Neural cell (in vitro differentiated cells): ENCODE measurements around the gene RPIA. TPM values are rescaled to one million over a fixed set of nuclear protein-coding genes. Genes with fewer than 3 reads are reported as not detected.

Experiments
- H2AFZ ChIP-seq: fragments of 200-600, 300-800 bp; sonication (generic), shearing (Covaris generic); 2 replicates; pipeline ENCODE4 v1.6.0; 2014; ENCODE audit warnings: low read depth, mild to moderate bottlenecking, antibody characterized with exemption, low read length, moderate library complexity
- H3F3A ChIP-seq: fragments of 200-600 bp; shearing (Covaris generic); 2 replicates; pipeline ENCODE4 v1.6.1; 2016; ENCODE audit warnings: mild to moderate bottlenecking, moderate library complexity, mixed read lengths, antibody characterized with exemption, low read length; ENCODE audit not compliant: insufficient read depth, poor library complexity, severe bottlenecking
- H3K27ac ChIP-seq: fragments of 200-600, 300-800 bp; sonication (generic), shearing (Covaris generic); 2 replicates; pipeline ENCODE4 v1.5.1; 2014; ENCODE audit warnings: mild to moderate bottlenecking, low read length, moderate library complexity
- H3K27me3 ChIP-seq: fragments of 300-800, 200-600 bp; sonication (generic), shearing (Covaris generic); 2 replicates; pipeline ENCODE4 v1.6.0; 2014; ENCODE audit warnings: mild to moderate bottlenecking, low read depth, low read length, moderate library complexity; ENCODE audit not compliant: insufficient read depth
- H3K36me3 ChIP-seq: fragments of 300-800, 200-600 bp; sonication (generic), shearing (Covaris generic); 2 replicates; pipeline ENCODE4 v1.5.1; 2014; ENCODE audit warnings: mild to moderate bottlenecking, antibody characterized with exemption, low read length, moderate library complexity; ENCODE audit not compliant: insufficient read depth
- H3K4me2 ChIP-seq: fragments of 300-800, 200-600 bp; sonication (generic), shearing (Covaris generic); 2 replicates; pipeline ENCODE4 v1.6.0; 2014; ENCODE audit warnings: mild to moderate bottlenecking, low read length
- H3K4me3 ChIP-seq: fragments of 300-800, 200-600 bp; sonication (generic), shearing (Covaris generic); 2 replicates; pipeline ENCODE4 v1.5.1; 2014; ENCODE audit warnings: mild to moderate bottlenecking, low read length, moderate library complexity
- H3K79me2 ChIP-seq: fragments of 200-600 bp; shearing (Covaris generic); replicated peaks from 2 replicates; pipeline ENCODE4 v1.6.0; 2014; ENCODE audit warnings: mild to moderate bottlenecking, low read length, moderate library complexity; ENCODE audit not compliant: insufficient read depth
- H3K9ac ChIP-seq: fragments of 300-800, 200-600 bp; sonication (generic), shearing (Covaris generic); 2 replicates; pipeline ENCODE4 v1.6.1; 2016; ENCODE audit warnings: mild to moderate bottlenecking, low read length, mixed read lengths
- H3K9me2 ChIP-seq: fragments of 200-600 bp; shearing (Covaris generic); 2 replicates; pipeline ENCODE4 v1.6.1; 2016; ENCODE audit warnings: mild to moderate bottlenecking, low read length, mixed read lengths; ENCODE audit not compliant: insufficient read depth
- H3K9me3 ChIP-seq: fragments of 200-600, 300-800 bp; sonication (generic), shearing (Covaris generic); 2 replicates; pipeline ENCODE4 v1.6.1; 2016; ENCODE audit warnings: mild to moderate bottlenecking, mixed run types, low read length, moderate library complexity, mixed read lengths
- H4K20me1 ChIP-seq: fragments of 200-600 bp; shearing (Covaris generic); 2 replicates; pipeline ENCODE4 v1.6.1; 2016; ENCODE audit warnings: mild to moderate bottlenecking, mixed run types; ENCODE audit not compliant: insufficient read depth
- CTCF ChIP-seq: fragments of 450-650 bp; IDR thresholded peaks from 2 replicates; pipeline ENCODE4 v1.5.1; 2014; ENCODE audit warnings: antibody characterized with exemption, mild to moderate bottlenecking, moderate library complexity; ENCODE audit not compliant: poor library complexity, severe bottlenecking
- EP300 ChIP-seq: fragments of 450-650 bp; conservative IDR thresholded peaks from 2 replicates; pipeline ENCODE4 v1.6.1; 2014; ENCODE audit warnings: antibody characterized with exemption, mild to moderate bottlenecking, moderate library complexity; ENCODE audit not compliant: poor library complexity, severe bottlenecking
- EZH2 ChIP-seq: fragments of 200-600, 300-800 bp; shearing (Covaris generic), sonication (generic); IDR thresholded peaks from 2 replicates; pipeline ENCODE4 v1.6.1; 2014; ENCODE audit warnings: antibody characterized with exemption, low read length, borderline replicate concordance, mild to moderate bottlenecking; ENCODE audit not compliant: insufficient read depth, poor library complexity, severe bottlenecking
- MXI1 ChIP-seq: fragments of 450-650 bp; conservative IDR thresholded peaks from 2 replicates; pipeline ENCODE4 v1.6.1; 2014; ENCODE audit warnings: antibody characterized with exemption, mild to moderate bottlenecking; ENCODE audit not compliant: poor library complexity, severe bottlenecking
- POLR2AphosphoS5 ChIP-seq: IDR thresholded peaks from 2 replicates; pipeline ENCODE4 v1.6.1; 2012
- RAD21 ChIP-seq: fragments of 450-650 bp; conservative IDR thresholded peaks from 2 replicates; pipeline ENCODE4 v1.6.1; 2014; ENCODE audit warnings: antibody characterized with exemption, mild to moderate bottlenecking, moderate library complexity
- REST ChIP-seq: IDR thresholded peaks from 2 replicates; pipeline ENCODE4 v1.6.1; 2012; ENCODE audit warnings: borderline replicate concordance
- SMC3 ChIP-seq: fragments of 450-650 bp; conservative IDR thresholded peaks from 2 replicates; pipeline ENCODE4 v1.6.1; 2014; ENCODE audit warnings: antibody characterized with exemption, mild to moderate bottlenecking, moderate library complexity; ENCODE audit not compliant: poor library complexity
- TAF1 ChIP-seq: IDR thresholded peaks from 2 replicates; pipeline ENCODE4 v1.6.1; 2012; ENCODE audit warnings: low read depth
- polyA plus RNA-seq: library from polyadenylated mRNA; depleted of rRNA; stranded (reverse); fragments of >200 nt; gene quantifications from 2 replicates; pipeline ENCODE4 v1.2.3, GENCODE V29; 2014

RPIA gene
- polyA plus RNA-seq, 1 donor from 2014 or later, result 9.7 TPM

GRCh38 chr2:88724643-88725332, 33.3 kb downstream of the RPIA start:
- TF ChIP-seq RAD21 (no peak), SMC3 (no peak), EZH2 (no peak), REST (no peak), POLR2AphosphoS5 (no peak), CTCF (no peak), TAF1 (no peak), EP300 (no peak), MXI1 (no peak)
- H3F3A ChIP-seq, result no peaks in the 10 kb centered on the region
- no peaks in the 10 kb centered on the region for H3K9me3 ChIP-seq
- H3K36me3 ChIP-seq, result no peaks in the 10 kb centered on the region
- no peak overlapping the region for H3K27ac ChIP-seq
- no peaks in the 10 kb centered on the region for H3K79me2 ChIP-seq
- no peaks in the 10 kb centered on the region for H3K9me2 ChIP-seq
- H3K27me3 ChIP-seq, result no peaks in the 10 kb centered on the region
- H3K4me3 ChIP-seq, result no peak overlapping the region
- H3K9ac ChIP-seq, result no peak overlapping the region
- H3K4me2 ChIP-seq, result no peak overlapping the region
- no peak overlapping the region for H2AFZ ChIP-seq
- no peaks in the 10 kb centered on the region for H4K20me1 ChIP-seq

- H4K20me1 ChIP-seq, result no peaks in the 10 kb centered on the region
- H3K9ac ChIP-seq, result no peak overlapping the region
- H3F3A ChIP-seq, result no peaks in the 10 kb centered on the region
- H3K36me3 ChIP-seq, result no peaks in the 10 kb centered on the region
- H3K9me3 ChIP-seq, result no peaks in the 10 kb centered on the region
- no peak overlapping the region for H2AFZ ChIP-seq
- no peak overlapping the region for H3K27ac ChIP-seq
- no peak overlapping the region for H3K4me2 ChIP-seq
- no peaks in the 10 kb centered on the region for H3K27me3 ChIP-seq
- no peak for TF ChIP-seq CTCF
- no peak for TF ChIP-seq POLR2AphosphoS5
- no peak for TF ChIP-seq EP300
- no peak for TF ChIP-seq TAF1
- no peak for TF ChIP-seq SMC3
- no peak for TF ChIP-seq MXI1
- no peak for TF ChIP-seq REST
- TF ChIP-seq EZH2, result no peak
- no peak for TF ChIP-seq RAD21
- no peak overlapping the region for H3K4me3 ChIP-seq
- H3K79me2 ChIP-seq, result no peaks in the 10 kb centered on the region
- no peaks in the 10 kb centered on the region for H3K9me2 ChIP-seq
Measured at GRCh38 chr2:88729061-88729745, 37.7 kb downstream of the RPIA start.
